ENCODE measurements around the gene P4HA1.

DNA sequence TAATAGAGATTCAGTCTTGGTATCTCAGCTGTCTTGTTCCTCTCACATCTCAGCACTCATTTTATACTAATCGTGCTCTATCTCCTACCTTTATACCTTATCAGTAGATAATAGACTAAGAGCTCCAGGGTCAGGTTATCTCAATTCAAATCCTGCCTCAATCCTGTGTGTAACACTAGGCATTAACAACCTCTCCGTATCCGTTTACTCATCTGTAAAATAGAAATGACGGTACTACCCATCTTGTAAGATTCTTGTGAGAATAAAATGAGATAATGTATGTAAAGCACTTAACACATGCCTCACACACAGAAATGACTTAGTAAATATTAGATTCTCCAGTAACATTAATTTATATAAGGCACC is 622 bp upstream of the P4HA1 start:
- TF ChIP-seq, protein P1, sequence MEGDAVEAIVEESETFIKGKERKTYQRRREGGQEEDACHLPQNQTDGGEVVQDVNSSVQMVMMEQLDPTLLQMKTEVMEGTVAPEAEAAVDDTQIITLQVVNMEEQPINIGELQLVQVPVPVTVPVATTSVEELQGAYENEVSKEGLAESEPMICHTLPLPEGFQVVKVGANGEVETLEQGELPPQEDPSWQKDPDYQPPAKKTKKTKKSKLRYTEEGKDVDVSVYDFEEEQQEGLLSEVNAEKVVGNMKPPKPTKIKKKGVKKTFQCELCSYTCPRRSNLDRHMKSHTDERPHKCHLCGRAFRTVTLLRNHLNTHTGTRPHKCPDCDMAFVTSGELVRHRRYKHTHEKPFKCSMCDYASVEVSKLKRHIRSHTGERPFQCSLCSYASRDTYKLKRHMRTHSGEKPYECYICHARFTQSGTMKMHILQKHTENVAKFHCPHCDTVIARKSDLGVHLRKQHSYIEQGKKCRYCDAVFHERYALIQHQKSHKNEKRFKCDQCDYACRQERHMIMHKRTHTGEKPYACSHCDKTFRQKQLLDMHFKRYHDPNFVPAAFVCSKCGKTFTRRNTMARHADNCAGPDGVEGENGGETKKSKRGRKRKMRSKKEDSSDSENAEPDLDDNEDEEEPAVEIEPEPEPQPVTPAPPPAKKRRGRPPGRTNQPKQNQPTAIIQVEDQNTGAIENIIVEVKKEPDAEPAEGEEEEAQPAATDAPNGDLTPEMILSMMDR (IDR thresholded peaks at IDR 0.05), result no peak
- TF ChIP-seq POLR2A (IDR thresholded peaks at IDR 0.05), result no peak
